T-helper 2 cell (primary cell): Measurements from ENCODE around the gene RHO.

Source experiments
- DNase-seq, 5 experiments: peaks; one replicate each; pipeline versions ENCODE4 v3.0.0 to v3.0.0-alpha.2; 2012 to 2022

Gene RHO

DNA sequence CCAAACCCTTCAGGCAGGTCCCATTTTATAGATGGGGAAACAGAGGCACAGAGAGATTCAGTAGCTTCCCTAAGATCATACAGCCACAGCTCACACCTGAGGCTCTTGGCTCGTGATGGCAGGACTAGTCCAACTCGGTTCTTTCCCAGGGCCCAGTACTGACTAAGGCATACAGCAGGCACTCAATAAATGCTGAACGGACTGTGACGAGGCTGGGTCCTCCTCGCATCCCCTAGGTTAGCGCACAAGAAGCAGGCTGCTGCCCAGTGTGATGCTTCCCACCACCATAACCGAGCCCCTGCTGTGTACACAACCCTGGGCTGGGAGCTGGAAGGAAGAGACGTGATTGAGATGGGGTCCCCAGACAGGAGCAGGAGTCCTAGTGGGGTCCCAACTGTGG lies 53.2 kb downstream of the RHO start:
- DNase-seq: no peak

DNA sequence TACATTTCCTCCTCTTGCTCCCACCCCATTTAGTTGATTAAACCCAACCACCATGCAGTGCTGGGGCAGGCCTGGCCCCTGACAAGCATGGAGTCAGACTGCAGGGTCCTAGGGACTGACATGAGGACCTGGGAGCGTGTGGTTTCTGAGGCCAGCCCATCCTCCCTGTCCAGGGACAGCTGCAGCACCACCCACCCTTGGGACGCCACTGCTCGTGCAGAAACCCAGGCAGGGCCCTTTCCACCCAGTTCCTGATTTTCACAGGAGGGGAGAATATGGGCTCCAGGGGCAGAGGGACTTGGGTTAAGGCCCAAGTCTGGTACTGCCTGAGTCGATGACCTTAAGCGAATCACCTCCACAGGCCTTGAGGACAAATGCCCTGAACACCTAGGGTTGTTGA lies 54.4 kb downstream of the RHO start:
- DNase-seq: no peak

DNA sequence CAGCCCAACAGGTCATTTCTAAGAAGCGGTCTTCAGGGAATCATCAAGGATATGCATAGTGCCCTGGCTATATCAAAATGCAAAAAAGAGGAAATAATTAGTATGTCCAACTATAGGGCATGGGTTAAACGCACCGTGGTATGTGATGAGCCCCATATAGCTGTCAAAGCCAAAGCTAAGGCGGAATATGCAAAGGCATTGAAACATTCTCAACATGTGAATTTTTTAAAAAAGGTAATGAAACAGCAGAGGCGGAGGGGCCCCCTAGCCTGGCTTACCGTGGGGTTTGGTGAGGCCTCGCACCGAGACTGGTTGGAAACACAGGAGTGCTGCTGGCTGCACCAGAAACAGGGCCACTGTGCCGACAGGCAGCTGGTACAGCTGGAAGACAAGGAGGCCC lies 54.9 kb downstream of the RHO start:
- no peak for DNase-seq

DNA sequence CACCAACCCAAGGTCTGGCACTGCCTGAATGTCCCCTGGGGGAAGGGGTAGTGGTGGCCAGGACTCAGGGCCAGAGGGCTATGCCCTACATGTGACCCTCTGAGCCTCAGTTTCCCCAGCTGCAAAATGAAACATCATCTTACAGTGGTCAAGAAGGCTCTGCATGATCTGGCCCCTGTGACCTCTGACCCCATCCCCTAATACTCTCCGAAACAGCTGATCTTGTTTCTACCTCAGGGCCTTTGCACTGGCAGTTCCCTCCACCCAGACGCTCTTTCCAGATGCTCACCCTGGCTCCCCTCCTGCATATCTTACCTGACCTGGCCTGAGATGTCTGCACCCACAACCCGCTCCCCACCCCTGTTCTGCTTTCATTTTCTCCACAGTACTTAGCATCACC lies 56.2 kb downstream of the RHO start:
- no peak for DNase-seq
